K562 (cell line): ENCODE measurements around the gene SLC10A3. TPM values are rescaled to one million over a fixed set of nuclear protein-coding genes. Genes with fewer than 3 reads are reported as not detected.
A peak's percentile ranks its signal among the peaks of the same experiment; 100 is the strongest.

Source experiments
- ATAC-seq: fragments of 200-7000 bp; cut with Tn5 transposase; 3 replicates; pipeline ENCODE4 v1.9.1; 2020; ENCODE audit warnings: moderate library complexity
- BruUV-seq: library from RNA; stranded (reverse); fragments of 400-500 nt; replicated peaks from 2 replicates; lab custom pipeline; 2021; lab: Mats Ljungman, UMichigan
- CTCF ChIA-PET: fragments of 300-600 bp; formaldehyde crosslinking; extraction: SDS; loops from one replicate; lab custom pipeline; 2021; ENCODE audit warnings: low intra/inter-chr PET ratio; lab: Yijun Ruan, JAX
- POLR2A ChIA-PET: fragments of 300-600, 350-650 bp; sonication (Branson Sonifier 250); formaldehyde crosslinking; extraction: SDS; loops from one replicate; lab custom pipeline; 2021; ENCODE audit warnings: antibody characterized with exemption, inconsistent platforms; lab: Yijun Ruan, JAX
- DNase-seq, 4 experiments: peaks; one replicate each; pipeline versions ENCODE4 v3.0.0 to v3.0.0-alpha.2; 2011 to 2018; ENCODE audit warnings: low spot score in 3 of 4, mixed read lengths in 3 of 4; ENCODE audit errors: extremely low read depth in 1 of 4
- FAIRE-seq: peaks from 2 replicates; lab custom pipeline; 2011; peaks lifted over from hg19 to GRCh38; lab: Jason Lieb, UNC
- H2AFZ ChIP-seq: 2 replicates; pipeline ENCODE4 v1.6.0; 2011; ENCODE audit warnings: low read depth, low read length, control low read depth, inconsistent platforms
- H3K27ac ChIP-seq: fragments of 200-600 bp; 3 replicates; pipeline ENCODE4 v1.8.0; 2011; ENCODE audit warnings: low read depth, mild to moderate bottlenecking, control low read depth, inconsistent platforms, low read length, moderate library complexity, mixed read lengths; ENCODE audit errors: extremely low read depth
- H3K27me3 ChIP-seq, 2 experiments: fragments of 300-600 bp in 1 of 2; 2 replicates in 1 of 2; 3 replicates in 1 of 2; pipeline versions ENCODE4 v1.6.0 to v1.8.0; 2011; ENCODE audit warnings: inconsistent platforms in 2 of 2, low read length in 2 of 2, mild to moderate bottlenecking in 1 of 2, mixed read lengths in 1 of 2, moderate library complexity in 1 of 2; ENCODE audit not compliant: control insufficient read depth in 2 of 2, insufficient read depth in 2 of 2
- H3K36me3 ChIP-seq: fragments of 300-600 bp; 3 replicates; pipeline ENCODE4 v1.8.0; 2011; ENCODE audit warnings: mild to moderate bottlenecking, low read length, inconsistent platforms; ENCODE audit not compliant: control insufficient read depth, insufficient read depth
- H3K4me1 ChIP-seq, 2 experiments: fragments of 200-600 bp in 1 of 2; replicated peaks in 1 of 2; 2 replicates in 1 of 2; 3 replicates in 1 of 2; pipeline versions ENCODE4 v1.5.1 to v1.8.0; 2011; ENCODE audit warnings: inconsistent platforms in 2 of 2, low read length in 2 of 2, mild to moderate bottlenecking in 1 of 2, mixed read lengths in 1 of 2, moderate library complexity in 1 of 2; ENCODE audit not compliant: control insufficient read depth in 2 of 2, insufficient read depth in 2 of 2
- H3K4me2 ChIP-seq: 2 replicates; pipeline ENCODE4 v1.6.1; 2011; ENCODE audit warnings: low read length, control low read depth, inconsistent platforms, mixed read lengths; ENCODE audit not compliant: insufficient read depth
- H3K4me3 ChIP-seq: fragments of 200-600 bp; sonication (generic), shearing (Covaris generic); 2 replicates; pipeline ENCODE4 v1.5.1; 2016; ENCODE audit warnings: control low read depth, inconsistent platforms
- H3K79me2 ChIP-seq: fragments of 200-600 bp; 3 replicates; pipeline ENCODE4 v1.8.0; 2011; ENCODE audit warnings: low read length, inconsistent platforms; ENCODE audit not compliant: control insufficient read depth, insufficient read depth
- H3K9ac ChIP-seq, 2 experiments: 2 replicates each; pipeline versions ENCODE4 v1.6.0 to v1.6.1; 2011; ENCODE audit warnings: low read depth in 2 of 2, low read length in 2 of 2, control low read depth in 1 of 2, inconsistent platforms in 1 of 2, mild to moderate bottlenecking in 1 of 2, mixed read lengths in 1 of 2; ENCODE audit not compliant: insufficient read depth in 1 of 2
- H3K9me1 ChIP-seq: one replicate; pipeline ENCODE4 v1.6.0; 2011; ENCODE audit warnings: inconsistent platforms, mild to moderate bottlenecking, low read length, moderate library complexity; ENCODE audit not compliant: control insufficient read depth, insufficient read depth
- H3K9me3 ChIP-seq: replicated peaks from 2 replicates; pipeline ENCODE4 v1.5.1; 2011; ENCODE audit warnings: low read depth, low read length, inconsistent platforms; ENCODE audit not compliant: control insufficient read depth, insufficient read depth
- H4K20me1 ChIP-seq: replicated peaks from 2 replicates; pipeline ENCODE4 v1.6.1; 2011; ENCODE audit warnings: low read length, inconsistent platforms, mixed read lengths; ENCODE audit not compliant: control insufficient read depth, insufficient read depth
- ARID2 ChIP-seq: fragments of 450-650 bp; IDR thresholded peaks from 2 replicates; pipeline ENCODE4 v1.6.1; 2017; ENCODE audit warnings: antibody characterized with exemption, mild to moderate bottlenecking
- CEBPB ChIP-seq: fragments of 450-650 bp; IDR thresholded peaks from 2 replicates; pipeline ENCODE4 v1.6.1; 2016; ENCODE audit warnings: missing genetic modification characterization, missing compliant biosample characterization
- EP400 ChIP-seq: fragments of 450-650 bp; IDR thresholded peaks from 2 replicates; pipeline ENCODE4 v1.6.1; 2017; ENCODE audit warnings: antibody characterized with exemption, mild to moderate bottlenecking, moderate library complexity
- EZH2 ChIP-seq: IDR thresholded peaks from 2 replicates; pipeline ENCODE4 v1.6.1; 2012; ENCODE audit warnings: low read depth, mild to moderate bottlenecking, inconsistent platforms, low read length, borderline replicate concordance
- FOS ChIP-seq: IDR thresholded peaks from 3 replicates; pipeline ENCODE4 v1.6.1; 2011; ENCODE audit not compliant: insufficient read length; ENCODE audit errors: extremely low read depth
- IFI16 ChIP-seq: fragments of 250-450 bp; sonication (Bioruptor Pico); IDR thresholded peaks from 2 replicates; pipeline ENCODE4 v2.1.2; 2022; ENCODE audit warnings: mild to moderate bottlenecking, inconsistent platforms
- MYBL2 ChIP-seq, 2 experiments: fragments of 450-650 bp in 1 of 2; sonication (generic) in 1 of 2; formaldehyde crosslinking in 1 of 2; IDR thresholded peaks; 2 replicates each; pipeline versions ENCODE4 v1.6.1 to v1.8.1; 2017 to 2022; ENCODE audit warnings: borderline replicate concordance in 1 of 2, inconsistent platforms in 1 of 2, low read depth in 1 of 2, mild to moderate bottlenecking in 1 of 2, missing genetic modification reagents in 1 of 2, moderate library complexity in 1 of 2
- RBM34 ChIP-seq: fragments of 200-400 bp; formaldehyde crosslinking; IDR thresholded peaks from 2 replicates; pipeline ENCODE4 v1.6.1; 2018; ENCODE audit warnings: low read length, borderline replicate concordance; ENCODE audit not compliant: insufficient read depth
- RCOR1 ChIP-seq, 2 experiments: IDR thresholded peaks; 2 replicates each; pipeline ENCODE4 v1.6.1; 2012; ENCODE audit warnings: low read depth in 2 of 2, low read length in 2 of 2, borderline replicate concordance in 1 of 2, improper control_type of control experiment in 1 of 2
- SAFB ChIP-seq: fragments of 200-400 bp; formaldehyde crosslinking; IDR thresholded peaks from 2 replicates; pipeline ENCODE4 v1.6.1; 2017; ENCODE audit warnings: low read depth, low read length, borderline replicate concordance
- SMARCA4 ChIP-seq: fragments of 450-650 bp; IDR thresholded peaks from 2 replicates; pipeline ENCODE4 v1.6.1; 2016
- ZNF695 ChIP-seq: fragments of 450-650 bp; formaldehyde crosslinking; IDR thresholded peaks from 2 replicates; pipeline ENCODE4 v1.4.0; 2020; ENCODE audit warnings: mild to moderate bottlenecking, moderate library complexity
- ZNF707 ChIP-seq: fragments of 250-450 bp; sonication (Bioruptor Pico); conservative IDR thresholded peaks from 2 replicates; pipeline ENCODE4 v1.8.0; 2022; ENCODE audit warnings: inconsistent platforms, mild to moderate bottlenecking, moderate library complexity
- WGBS: fragments of 100-300 bp; shearing (Covaris generic); methylation state at CpG from one replicate; pipeline ENCODE4 v1.1.6; 2016; ENCODE audit warnings: low coverage, mixed read lengths; ENCODE audit not compliant: insufficient coverage; ENCODE audit errors: missing lambda C conversion rate; 5-methylcytosine and 5-hydroxymethylcytosine counted together
- in situ Hi-C: fragments of 300-500 bp; cut with MboI; formaldehyde crosslinking; loops from 4 replicates; pipeline ENCODE4 v1.15.0; 2018; ENCODE audit warnings: inconsistent platforms, mixed read lengths
- intact Hi-C: fragments of 100-400 bp; cut with micrococcal nuclease; formaldehyde crosslinking; loops from 2 replicates; pipeline ENCODE4 v1.14.2; 2022
- polyA plus RNA-seq, 8 experiments: library from polyadenylated mRNA; depleted of rRNA in 4 of 8; stranded (reverse) in 5 of 8; unstranded in 3 of 8; fragments of >200 nt; fragmentation: Nextera tagmentation in 2 of 8; fragmentation: Illumina TruSeq in 1 of 8; extraction: Ambion mirVana in 2 of 8; extraction: Trizol in 1 of 8; gene quantifications; 2 replicates each; pipeline versions ENCODE4 v1.2.1 to v1.2.3, GENCODE V29; 2011 to 2014; ENCODE audit warnings: inconsistent platforms in 1 of 8, missing spikeins in 1 of 8
- total RNA-seq, 7 experiments: library from RNA; depleted of rRNA in 6 of 7; stranded (reverse); fragments of >200 nt in 6 of 7; fragmentation: Illumina TruSeq in 2 of 7; extraction: Trizol in 2 of 7; gene quantifications; 2 replicates each; pipeline versions ENCODE4 v1.2.1 to v1.2.3, GENCODE V29; 2011 to 2021; ENCODE audit warnings: low replicate concordance in 1 of 7
- TF ChIP-seq, protein P1 (sequence below): IDR thresholded peaks from 2 replicates; pipeline ENCODE4 v1.6.1; 2011; ENCODE audit warnings: borderline replicate concordance, low read depth, mild to moderate bottlenecking, moderate library complexity, low read length; ENCODE audit not compliant: insufficient read depth, poor library complexity, severe bottlenecking
- TF ChIP-seq, protein P2 (sequence below): sonication (generic); formaldehyde crosslinking; IDR thresholded peaks from 2 replicates; pipeline ENCODE4 v1.9.0; 2022; ENCODE audit warnings: mild to moderate bottlenecking, missing genetic modification reagents

The SLC10A3 gene
- total and polyA plus RNA-seq, 9 of the 15 experiments (the other 6 are each of a cell fraction or from before 2014, with no cell fraction given): 5.2 to 30.6 (median 16.7) TPM

DNA sequence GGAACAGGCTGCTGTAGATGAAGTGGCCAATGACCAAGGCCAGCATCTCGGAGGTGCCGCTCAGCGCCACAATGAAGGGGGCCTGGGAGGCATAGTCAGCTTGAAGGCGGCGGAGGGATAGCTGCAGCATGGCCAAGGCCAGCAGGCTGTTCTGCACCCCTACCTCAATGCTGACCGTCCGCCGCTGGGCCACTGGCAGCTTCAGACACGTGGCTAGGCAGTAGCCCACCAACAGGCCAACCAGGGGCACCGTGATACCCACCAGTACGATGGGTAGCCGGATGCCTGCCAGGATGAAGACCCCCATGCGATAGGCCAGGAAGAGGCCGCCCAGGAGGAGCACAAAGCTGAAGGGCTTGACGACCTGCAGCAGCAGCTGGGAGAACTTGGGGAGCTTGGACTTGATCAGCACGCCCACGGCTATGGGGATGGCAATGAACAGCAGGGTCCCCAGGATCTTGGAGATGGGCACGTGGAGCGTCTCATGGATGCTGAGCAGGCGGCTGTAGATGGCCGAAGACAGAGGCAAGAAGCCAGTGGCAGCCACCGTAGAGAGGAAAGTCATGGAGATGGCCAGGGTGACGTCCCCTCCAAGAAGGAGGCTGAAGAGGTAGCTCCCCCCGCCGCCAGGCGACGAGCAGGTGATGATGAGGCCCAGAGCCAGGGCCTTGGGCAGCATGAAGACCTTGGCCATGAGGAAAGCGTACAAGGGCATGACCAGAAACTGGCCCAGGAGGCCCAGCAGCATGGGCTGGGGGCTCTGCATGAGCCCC lies 2.7 kb downstream of the SLC10A3 start:
- no peak for FAIRE-seq
- Histone ChIP-seq H3K9me3 (no peaks in the 10 kb centered on the region), H3K36me3 (peaks cover 50% of the 10 kb centered on the region), H3K27ac (no peak overlapping the region), H3K27me3 (no peaks in the 10 kb centered on the region), H3K4me3 (no peak overlapping the region), H4K20me1 (peaks cover 7% of the 10 kb centered on the region; the same call in 1 of the 2 replicates), H3K9me1 (no peaks in the 10 kb centered on the region), H3K4me1 (peaks cover 42 to 84% of the 10 kb centered on the region in 2 experiments), H2AFZ (no peak overlapping the region), H3K4me2 (no peak overlapping the region), H3K79me2 (peaks cover 72% of the 10 kb centered on the region), H3K9ac (peak overlapping the region in 1 of 2 experiments; percentile 74; a peak in 2 of 4 replicates)
- in situ Hi-C loops: no loop called here
- intact Hi-C loops: loop anchor here (5.0 kb wide), 1 partner anchor 90 kb away; the partner anchor contains the start of gene RPL10
- no TSS peak for BruUV-seq
- no peak for ATAC-seq
- no peak for DNase-seq
- ChIA-PET CTCF (no interaction called here), POLR2A (interaction anchor here (0.6 to 2.1 kb wide), 7 partner anchors 28 to 591 kb away, joined by 3 to 10 read pairs (median 4); partner anchors contain the start of genes ATP6AP1 and RPL10)
- WGBS: 91% methylated on average over 19 of the region's 28 CpGs
- no peak for TF ChIP-seq FOS
- no peak for TF ChIP-seq MYBL2 (IDR thresholded peaks at IDR 0.05; ENCODE audit: low read depth)
- no peak for TF ChIP-seq MYBL2 (CRISPR knock-in tag; IDR thresholded peaks at IDR 0.05; ENCODE audit: borderline replicate concordance)
- TF ChIP-seq RCOR1 (IDR thresholded peaks at IDR 0.05; ENCODE audit: borderline replicate concordance in 1 of 2, low read depth in 2 of 2, low read length in 2 of 2): no peak
- no peak for TF ChIP-seq IFI16
- TF ChIP-seq, protein P1, sequence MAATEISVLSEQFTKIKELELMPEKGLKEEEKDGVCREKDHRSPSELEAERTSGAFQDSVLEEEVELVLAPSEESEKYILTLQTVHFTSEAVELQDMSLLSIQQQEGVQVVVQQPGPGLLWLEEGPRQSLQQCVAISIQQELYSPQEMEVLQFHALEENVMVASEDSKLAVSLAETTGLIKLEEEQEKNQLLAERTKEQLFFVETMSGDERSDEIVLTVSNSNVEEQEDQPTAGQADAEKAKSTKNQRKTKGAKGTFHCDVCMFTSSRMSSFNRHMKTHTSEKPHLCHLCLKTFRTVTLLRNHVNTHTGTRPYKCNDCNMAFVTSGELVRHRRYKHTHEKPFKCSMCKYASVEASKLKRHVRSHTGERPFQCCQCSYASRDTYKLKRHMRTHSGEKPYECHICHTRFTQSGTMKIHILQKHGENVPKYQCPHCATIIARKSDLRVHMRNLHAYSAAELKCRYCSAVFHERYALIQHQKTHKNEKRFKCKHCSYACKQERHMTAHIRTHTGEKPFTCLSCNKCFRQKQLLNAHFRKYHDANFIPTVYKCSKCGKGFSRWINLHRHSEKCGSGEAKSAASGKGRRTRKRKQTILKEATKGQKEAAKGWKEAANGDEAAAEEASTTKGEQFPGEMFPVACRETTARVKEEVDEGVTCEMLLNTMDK: no peak
- TF ChIP-seq, protein P2, sequence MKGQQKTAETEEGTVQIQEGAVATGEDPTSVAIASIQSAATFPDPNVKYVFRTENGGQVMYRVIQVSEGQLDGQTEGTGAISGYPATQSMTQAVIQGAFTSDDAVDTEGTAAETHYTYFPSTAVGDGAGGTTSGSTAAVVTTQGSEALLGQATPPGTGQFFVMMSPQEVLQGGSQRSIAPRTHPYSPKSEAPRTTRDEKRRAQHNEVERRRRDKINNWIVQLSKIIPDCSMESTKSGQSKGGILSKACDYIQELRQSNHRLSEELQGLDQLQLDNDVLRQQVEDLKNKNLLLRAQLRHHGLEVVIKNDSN (CRISPR knock-in tag): no peak
- no peak for TF ChIP-seq RBM34
- no peak for TF ChIP-seq EZH2
- TF ChIP-seq SMARCA4: no peak
- no peak for TF ChIP-seq CEBPB
- no peak for TF ChIP-seq ARID2
- TF ChIP-seq ZNF695: no peak
- no peak for TF ChIP-seq SAFB
- no peak for TF ChIP-seq ZNF707
- TF ChIP-seq EP400: no peak
